Forelimb muscle (tissue), 1 donor: ENCODE data around the gene NUDT22. TPM values are rescaled to one million over a fixed set of nuclear protein-coding genes. Genes with fewer than 3 reads are reported as not detected.

Experiments used
- DNase-seq: peaks from one replicate; pipeline ENCODE4 v3.0.0-alpha.2; 2013; ENCODE audit warnings: low read depth
- polyA plus RNA-seq: library from polyadenylated mRNA; unstranded; fragments of 120-200 nt; gene quantifications from one replicate; pipeline ENCODE4 v1.2.1, GENCODE V29; 2013; ENCODE audit not compliant: insufficient read length

The NUDT22 gene
- polyA plus RNA-seq, 1 donor = 19.8 TPM

DNA sequence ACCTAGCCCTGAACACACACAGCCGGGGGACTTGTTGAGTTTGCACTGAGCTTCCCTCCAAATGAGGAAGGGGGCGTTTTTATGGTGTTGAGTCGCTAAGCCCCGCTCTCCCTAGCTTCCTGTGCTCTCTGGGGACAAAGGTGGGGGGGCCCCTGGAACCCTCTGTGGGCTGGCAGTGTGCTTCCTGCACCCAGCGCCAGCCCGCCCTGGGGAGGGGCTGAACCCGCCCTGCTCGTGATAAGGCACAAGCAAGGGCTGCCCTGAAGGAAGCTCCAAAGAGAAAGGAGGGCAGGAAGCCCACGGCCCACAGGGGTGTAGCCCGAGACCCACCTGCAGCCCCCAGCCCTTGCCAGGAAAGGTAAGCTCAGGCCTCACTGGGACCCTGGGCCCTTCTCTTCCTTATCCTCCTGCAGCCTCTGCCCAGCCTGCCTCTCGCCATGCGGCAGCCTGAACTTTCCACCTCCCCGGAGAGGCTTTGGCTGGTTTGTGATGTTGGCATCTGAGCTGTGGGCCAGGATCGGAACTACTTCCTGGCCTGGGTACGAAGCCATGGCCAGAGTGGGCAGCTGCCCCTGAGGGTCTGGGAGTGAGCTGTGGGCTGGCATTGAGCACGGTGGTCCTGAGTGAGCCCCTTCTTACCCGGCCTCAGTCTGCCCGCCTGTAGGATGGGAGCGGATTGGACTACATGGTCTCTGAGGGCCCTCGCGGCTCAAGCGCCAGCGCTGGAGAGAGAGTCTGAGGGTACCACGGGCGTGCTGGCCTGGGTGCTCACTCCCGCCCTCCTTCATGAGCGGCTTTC is 19.4 kb upstream of the NUDT22 start, which contains the start of gene FERMT3:
Gene FERMT3, plus strand, starts transcription at position 265 of the 799 bp plus-strand sequence. CDS start 644 bp downstream, outside the sequence.
- no peak for DNase-seq

DNA sequence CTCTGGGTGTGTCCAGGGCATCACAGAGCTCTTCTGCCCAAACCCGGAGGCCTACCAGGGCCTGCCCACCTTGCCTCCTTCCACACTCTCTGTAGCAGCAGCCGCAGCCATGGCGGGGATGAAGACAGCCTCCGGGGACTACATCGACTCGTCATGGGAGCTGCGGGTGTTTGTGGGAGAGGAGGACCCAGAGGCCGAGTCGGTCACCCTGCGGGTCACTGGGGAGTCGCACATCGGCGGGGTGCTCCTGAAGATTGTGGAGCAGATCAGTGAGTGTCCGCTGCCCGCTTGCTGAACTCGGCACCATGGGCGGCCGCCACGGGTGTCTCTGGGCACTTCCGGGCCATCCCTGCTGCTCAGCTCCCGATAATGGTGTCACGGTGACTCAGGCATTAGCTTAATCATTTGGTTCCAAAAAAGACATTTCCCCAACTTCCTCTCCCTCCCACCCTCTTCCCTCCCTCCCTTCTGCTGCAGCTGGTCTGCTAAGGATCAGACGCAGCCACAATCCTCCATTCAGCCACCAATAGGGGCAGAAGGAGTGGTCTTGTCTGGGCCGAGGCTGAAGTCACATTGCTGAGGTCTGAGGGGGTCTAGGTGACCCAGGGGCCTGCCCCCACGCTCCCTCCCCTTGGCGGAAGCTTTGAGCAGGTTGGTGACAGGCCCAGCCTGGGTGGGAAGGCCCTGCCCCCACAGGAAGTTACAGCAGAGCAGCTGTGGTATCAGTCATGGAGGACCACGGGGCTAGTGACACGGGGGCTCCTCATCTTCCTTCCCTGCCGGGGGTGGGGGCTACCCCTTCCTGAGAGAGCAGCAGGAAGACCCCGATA is 18.6 kb upstream of the NUDT22 start:
- DNase-seq = peak; percentile 43

DNA sequence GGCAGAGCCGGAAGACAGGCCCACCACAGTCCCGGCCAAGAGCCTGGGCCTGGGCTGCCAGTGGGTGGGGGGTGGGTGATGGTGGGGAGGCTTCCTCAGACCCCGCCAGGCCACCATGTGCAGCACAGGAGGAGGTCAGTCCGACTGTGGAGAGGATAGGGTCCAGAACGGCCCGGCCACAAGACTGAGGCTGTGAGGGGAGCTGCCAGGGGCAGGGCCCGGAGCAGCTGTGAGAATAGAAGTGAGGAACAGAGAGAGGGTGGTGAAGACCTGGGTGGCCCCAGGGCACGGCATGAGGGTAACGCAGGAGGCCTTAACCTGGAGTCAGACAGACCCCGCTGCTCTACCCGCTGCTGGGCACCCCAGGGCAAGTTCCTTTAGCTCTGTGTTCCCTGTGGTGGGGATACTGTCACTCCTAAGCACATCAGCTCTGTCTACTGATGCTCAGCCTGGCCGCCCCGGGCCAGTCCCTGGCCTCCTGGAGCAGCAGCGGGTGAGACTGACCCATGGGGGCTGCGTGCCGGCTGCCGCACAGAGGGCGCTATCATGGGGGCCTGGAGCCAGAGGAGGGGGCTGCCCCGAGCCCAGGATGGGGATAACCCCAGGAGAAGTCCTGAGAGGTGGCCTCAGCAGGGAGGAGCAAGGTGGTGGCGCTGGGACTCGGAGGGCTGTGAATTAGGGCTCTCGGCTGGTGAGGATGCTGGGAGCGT is 17.8 kb upstream of the NUDT22 start:
- DNase-seq = no peak

GRCh38 chr11:64208796-64209562 is 17.1 kb upstream of the NUDT22 start:
- DNase-seq = no peak

- DNase-seq = no peak
Observed at GRCh38 chr11:64209563-64209843, 16.6 kb upstream of the NUDT22 start.

- no peak for DNase-seq
Observed at GRCh38 chr11:64210301-64211020, 15.6 kb upstream of the NUDT22 start.

DNA sequence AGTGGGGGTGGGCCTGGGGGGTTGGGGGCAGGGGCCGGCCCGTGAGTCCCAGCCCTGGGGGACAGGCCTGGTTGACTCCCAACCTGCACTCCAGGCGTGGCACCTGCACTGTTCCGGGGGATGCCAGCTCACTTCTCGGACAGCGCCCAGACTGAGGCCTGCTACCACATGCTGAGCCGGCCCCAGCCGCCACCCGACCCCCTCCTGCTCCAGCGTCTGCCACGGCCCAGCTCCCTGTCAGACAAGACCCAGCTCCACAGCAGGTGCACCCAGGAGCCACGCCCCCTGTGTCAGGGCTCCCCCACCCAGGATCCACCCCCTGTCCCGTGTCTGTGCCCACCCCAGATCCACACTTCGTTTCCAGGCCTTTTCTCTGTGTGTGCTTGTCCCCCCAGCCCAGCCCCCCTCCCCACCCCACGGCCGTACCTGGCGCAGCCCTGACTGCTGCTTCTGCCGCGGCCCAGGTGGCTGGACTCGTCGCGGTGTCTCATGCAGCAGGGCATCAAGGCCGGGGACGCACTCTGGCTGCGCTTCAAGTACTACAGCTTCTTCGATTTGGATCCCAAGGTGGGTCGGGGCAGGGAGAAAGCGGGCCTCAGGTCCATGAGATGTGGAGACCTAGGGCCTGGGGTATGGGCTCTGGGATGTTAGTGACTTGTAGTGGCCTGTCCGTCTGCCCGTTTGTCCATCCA is 14.7 kb upstream of the NUDT22 start:
- no peak for DNase-seq

- no peak for DNase-seq
Observed at GRCh38 chr11:64216879-64217278, 9.2 kb upstream of the NUDT22 start.

DNA sequence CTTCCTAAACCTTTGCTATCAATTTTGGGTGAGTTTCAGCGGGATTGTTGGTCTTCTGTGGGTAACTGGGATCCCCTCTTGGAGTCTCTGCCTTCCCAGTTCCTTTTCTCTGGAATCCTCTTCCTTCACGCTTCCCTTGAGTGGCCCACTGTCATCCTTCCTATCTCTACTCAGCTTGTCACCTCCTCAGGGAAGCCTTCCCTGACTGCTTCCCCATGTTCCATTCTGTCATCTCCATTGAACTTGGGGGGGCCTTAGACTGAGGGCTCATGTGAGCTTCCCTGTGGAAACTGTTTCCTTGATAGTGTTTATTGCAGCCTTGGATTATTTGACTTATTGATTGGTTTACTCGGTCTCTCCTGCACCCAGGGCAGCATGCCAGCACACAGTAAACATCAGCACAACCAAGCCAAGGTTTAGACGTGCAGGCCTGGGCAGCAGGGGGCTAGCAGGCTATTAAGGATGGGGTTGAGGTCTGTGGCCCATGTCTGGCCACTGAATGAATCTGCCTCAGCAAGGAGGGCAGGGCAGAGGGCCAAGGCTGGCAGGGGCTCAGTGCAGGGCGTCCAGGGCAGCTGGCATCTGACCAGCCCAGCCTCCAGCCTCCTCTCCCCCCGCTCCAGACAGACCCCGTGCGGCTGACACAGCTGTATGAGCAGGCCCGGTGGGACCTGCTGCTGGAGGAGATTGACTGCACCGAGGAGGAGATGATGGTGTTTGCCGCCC is 7.3 kb upstream of the NUDT22 start:
- no peak for DNase-seq

DNA sequence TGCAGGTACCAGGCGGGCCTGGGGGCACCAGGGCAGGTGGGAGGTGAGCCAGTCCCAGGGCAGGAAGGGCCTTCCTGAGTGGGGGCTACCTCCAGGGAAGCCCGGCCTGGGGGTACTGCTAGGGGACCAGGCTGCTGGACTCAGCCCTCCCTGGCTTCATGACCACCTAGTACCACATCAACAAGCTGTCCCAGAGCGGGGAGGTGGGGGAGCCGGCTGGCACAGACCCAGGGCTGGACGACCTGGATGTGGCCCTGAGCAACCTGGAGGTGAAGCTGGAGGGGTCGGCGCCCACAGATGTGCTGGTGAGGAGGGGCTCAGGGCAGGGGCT is 6.8 kb upstream of the NUDT22 start:
- DNase-seq = no peak

- no peak for DNase-seq
Observed at GRCh38 chr11:64219755-64220154, 6.3 kb upstream of the NUDT22 start.

DNA sequence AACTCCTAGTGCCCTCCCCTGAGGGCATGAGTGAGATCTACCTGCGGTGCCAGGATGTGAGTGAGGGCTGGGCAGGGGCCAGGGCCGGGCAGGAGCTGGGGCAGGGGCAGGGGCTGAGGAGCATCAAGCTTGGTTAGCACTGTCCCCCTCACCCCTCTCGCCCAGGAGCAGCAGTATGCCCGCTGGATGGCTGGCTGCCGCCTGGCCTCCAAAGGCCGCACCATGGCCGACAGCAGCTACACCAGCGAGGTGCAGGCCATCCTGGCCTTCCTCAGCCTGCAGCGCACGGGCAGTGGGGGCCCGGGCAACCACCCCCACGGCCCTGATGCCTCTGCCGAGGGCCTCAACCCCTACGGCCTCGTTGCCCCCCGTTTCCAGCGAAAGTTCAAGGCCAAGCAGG is 5.8 kb upstream of the NUDT22 start:
- no peak for DNase-seq

DNA sequence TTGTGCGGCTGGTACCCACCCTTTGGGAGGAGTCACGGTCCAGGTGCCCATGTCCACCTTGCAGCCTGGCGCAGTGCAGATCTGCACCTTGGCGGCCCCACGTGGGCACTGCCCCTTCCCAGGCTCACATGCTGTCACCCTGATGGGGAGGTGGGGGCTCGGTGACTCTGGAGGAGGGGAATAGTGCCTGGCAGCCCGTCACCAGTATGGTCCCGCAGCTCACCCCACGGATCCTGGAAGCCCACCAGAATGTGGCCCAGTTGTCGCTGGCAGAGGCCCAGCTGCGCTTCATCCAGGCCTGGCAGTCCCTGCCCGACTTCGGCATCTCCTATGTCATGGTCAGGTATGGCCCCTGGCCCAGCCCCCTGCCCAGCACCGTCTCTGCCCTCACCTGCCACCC is 5.3 kb upstream of the NUDT22 start:
- DNase-seq = no peak

DNA sequence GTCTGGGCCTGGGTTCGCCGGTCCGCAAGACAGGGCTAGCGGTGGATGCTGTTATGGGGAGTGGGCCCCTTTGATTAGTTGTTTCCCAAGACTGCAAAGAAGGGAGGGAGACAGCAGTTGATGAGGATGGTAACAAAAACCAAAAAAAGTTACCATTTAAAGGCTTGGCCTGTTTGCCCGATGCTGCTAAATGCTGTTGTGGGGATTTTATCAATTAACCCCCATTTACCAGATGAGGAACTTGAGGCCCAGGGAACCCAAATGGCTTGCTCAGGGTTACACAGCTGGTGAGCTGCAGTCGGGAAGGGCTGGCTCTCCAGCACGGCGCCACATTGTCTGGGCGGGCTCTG is 3.4 kb upstream of the NUDT22 start:
- no peak for DNase-seq

- DNase-seq = no peak
Observed at GRCh38 chr11:64223001-64223651, 2.9 kb upstream of the NUDT22 start.

- no peak for DNase-seq
Observed at GRCh38 chr11:64224151-64224890, 1.8 kb upstream of the NUDT22 start.

DNA sequence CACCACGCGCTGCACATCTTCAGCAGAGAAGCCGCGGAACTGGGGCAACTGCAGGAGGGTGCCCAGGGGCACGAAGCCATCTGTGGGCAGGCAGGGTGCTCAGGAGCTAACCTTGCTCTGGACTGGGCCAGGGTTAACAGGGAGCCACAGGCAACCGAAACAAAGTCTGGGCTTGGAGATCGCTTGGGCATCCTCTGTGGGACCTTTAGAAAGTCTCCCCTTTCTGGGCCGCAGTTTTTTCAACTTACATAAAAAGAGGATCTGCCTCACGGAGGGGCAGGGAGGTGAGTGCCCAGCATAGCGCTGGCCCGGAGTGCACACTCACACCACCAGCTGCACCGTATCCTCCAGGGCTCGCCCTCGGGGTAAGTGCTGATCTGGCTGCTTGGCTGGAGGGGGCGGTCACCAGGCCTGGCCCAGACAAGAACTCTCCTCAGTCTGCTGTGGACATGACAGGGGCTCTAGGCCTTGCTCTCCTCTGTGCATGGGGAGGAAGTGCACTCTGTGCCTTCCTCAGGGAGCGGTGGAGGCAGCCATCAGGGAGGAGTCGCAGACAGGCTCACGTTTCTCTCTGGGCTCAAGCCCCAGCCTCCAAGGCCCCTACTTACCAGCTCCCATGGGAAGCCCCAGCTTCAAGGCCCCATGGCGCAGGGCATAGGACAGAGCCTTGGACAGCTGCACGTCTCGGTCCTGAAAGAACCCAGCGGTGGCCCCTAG is 1.0 kb upstream of the NUDT22 start:
- no peak for DNase-seq

GRCh38 chr11:64226507-64227051 is 505 bp downstream of the NUDT22 start:
- no peak for DNase-seq
